NCI-H2196 treated with DMSO at 0.1 percent for 48 hours (cell line): ENCODE measurements around the gene ANK3.
"Not testable (repeated sequence)": the region's sequence is repeated elsewhere in the genome, so short reads cannot be mapped to it uniquely, and the experiment has no call there.

ENCODE experiments used
- DNase-seq: peaks from one replicate; lab custom pipeline; 2025; ENCODE audit not compliant: unreplicated experiment; lab: John Stamatoyannopoulos, UW

The ANK3 gene

DNA sequence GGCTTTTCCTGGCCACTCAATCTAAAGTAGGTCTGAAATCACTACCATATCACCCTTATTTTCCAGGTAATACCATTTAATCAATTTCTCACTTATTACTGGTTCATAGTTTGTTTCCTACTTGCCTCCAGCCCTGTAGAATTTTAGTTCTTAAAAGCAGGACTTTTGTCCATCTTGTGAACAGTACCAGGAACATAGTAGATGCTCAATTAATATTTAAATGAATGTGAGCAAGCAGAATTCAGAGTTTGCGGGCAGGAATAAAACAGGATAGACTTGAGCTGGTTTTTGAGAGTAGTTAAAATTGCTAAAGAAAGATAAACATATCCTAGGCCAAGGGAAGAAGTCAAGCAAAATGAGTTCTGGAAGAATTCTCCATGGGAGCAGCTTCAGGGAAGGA, 77.9 kb downstream of the ANK3 start:
- DNase-seq: no peak

DNA sequence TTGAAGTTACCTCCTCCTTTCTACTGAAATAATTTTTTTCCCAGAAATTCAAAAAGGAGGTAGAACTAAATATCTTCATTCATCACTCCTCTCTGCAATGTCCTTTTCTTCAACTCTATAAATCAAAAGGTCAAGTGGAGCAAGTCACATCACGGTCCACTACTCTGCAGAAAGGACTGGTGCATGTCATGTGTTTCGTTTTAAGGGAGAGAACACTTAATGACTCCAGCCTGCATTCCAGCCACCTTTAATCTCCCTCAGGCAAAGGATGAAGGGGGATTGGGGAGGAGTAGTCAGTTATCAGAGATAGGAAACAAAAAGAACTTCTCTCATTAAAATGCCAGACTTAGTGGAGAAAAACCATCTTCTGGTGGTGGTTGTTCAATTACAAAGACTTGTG, 78.9 kb downstream of the ANK3 start:
- no peak for DNase-seq

DNA sequence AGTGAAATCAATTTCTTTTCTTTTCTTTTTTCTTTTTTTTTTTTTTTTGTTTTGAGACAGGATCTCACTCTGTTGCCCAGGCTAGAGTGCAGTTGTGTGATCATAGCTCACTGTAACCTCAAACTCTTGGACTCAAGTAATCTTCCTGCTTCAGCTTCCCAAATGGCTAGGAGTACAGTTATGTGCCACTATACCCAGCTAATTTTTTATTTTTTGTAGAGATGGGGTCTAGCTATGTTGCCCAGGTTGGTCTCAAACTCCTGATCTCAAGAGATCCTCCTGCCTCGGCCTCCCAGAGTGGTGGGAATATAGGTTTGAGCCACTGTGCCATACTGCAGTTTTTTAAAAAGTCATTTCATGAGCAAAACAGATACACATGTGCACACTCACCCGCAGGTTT, 79.8 kb downstream of the ANK3 start:
- no peak for DNase-seq

DNA sequence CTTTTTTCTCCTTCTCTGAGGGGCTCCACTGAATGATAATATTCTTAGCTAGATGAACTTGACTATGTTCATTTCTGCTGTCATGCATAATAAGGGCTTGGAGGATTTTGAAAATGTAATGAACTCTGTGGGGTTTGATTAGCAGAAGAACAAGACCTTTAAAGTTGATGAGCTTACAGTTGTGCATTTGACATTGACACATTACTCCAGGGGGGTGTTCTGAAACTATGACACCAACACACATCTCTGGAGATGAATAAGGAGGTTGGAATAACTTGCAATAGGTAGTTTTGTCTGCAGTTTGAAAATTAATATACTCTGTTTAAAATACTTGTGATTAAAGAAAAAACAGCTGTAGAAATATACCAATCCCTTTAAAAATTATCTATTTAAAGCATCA, 80.3 kb downstream of the ANK3 start:
- DNase-seq: no peak

DNA sequence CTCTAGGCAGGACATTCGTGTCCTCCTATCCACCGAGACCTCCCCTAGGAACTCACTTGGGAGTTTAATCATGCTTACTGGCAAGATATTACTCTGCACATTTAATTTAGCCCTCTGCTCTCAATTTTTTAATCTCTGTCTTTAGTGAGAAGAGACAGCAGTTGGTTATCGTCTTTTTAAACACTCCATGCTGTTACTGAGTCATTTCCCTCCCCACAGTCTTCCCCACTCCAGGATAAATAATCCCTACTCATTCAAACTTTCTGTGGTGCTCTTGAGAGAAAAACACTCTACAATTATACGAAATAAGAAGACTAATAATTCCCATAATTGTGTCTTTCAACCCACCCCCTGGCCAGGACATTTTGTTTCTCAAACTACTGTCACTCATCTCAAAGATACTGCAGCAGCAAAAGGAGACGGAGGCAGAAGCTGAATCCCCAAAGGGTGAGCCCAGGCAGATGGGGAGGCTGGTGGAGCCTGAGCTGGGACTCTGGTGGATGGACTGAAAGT, 84.2 kb downstream of the ANK3 start:
- no peak for DNase-seq

DNA sequence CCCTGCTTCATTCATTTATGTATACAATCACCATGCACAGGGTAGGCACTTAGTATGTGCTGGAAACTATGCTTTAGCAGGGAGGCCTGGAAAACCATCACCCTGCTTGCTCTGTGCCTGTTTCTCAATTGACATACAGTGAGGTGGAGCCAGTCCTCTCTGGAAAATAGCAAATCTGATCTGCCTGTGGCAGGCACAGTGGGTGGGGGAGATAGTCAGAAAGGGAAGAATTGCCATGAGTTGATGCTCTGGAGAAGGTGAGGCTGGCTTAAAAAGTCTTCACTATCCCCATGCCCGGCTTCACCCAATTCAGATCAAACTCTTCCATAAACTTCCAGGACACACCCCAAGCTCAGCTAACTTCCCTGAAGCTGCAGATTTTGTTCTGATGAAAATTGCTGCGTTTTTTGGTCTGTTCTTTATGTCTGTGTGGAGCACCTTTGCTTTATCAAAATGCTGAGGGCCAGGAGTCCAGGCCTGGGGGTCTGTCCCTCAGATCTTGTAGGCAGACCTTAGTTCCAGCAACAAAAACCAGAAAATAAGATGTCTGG, 84.8 kb downstream of the ANK3 start:
- DNase-seq: no peak

DNA sequence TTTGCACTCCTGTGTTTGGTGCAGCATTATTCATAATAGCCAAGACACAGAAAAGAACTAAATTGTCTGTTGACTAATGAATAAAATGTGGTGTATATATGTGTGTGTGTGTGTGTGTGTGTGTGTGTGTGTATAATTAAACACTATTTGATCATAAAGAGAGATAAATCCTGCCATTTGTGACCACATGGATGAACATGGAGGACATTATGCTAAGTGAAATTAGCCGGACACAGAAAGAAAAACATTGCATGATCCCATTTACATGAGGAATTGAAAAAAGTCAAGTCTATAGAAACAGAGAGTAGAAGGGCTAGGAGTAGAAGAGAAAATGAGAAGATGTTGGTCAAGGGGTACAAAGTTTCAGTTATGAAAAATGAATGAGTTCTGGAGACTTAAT, 85.9 kb downstream of the ANK3 start:
- DNase-seq: no peak

DNA sequence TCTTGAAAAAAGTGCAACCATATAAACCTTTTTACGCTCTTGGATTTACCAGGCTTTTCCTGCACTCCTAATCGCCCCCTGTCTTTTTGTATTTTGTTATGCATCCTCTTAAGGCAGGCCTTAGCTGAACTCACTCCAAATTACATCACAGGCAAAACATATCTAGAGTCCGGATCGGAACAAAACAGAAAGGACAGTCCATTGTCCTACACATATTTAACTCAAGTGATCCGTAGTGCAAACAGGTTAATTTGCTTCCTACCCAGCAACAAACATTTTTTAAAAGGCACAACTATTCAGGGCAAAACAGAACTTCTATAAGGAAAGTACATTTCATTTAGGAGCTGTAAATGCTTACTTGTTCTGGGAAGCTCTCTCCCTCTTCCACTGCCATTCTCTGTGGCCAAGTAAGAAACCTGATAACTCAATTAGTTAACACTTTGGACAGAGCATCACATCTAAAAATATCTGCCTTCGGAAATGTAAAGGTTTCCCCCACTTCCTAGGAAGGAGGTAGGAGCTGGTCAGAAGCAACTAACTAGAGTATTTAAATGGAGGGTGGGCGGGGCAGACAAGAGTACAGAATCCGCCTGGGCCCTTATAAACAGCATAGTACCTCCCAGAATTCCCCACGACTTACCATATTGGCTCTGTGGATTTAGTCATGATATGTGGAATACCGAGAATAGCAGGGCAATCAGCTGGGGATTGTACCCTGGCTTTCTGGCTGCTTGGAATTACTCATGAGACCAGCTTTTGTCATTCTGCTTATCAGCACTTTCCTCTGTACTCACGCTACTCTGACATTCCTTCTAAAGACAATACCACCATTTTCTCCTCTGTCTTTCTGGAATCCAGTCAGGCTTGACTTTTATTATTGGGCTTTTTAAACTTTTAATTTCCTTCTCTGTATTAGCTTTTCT, 89.5 kb downstream of the ANK3 start:
- no peak for DNase-seq

DNA sequence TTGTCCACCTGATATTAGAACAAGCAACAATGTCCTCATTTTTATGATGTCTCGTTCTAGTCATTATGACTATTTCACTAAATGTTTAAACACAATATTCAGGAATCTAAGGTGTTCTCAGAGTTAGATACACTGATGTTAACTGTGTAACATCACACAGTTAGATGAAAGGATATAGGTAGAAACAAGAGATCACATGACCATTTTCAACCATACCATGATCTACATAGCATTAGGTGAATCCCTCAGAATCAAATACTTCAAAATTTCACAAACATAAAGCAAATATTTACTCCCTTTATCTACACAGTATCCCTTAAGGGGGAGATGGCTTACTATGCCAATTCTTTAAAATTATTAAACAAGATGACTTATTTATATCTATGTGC, 90.3 kb downstream of the ANK3 start:
- no peak for DNase-seq

DNA sequence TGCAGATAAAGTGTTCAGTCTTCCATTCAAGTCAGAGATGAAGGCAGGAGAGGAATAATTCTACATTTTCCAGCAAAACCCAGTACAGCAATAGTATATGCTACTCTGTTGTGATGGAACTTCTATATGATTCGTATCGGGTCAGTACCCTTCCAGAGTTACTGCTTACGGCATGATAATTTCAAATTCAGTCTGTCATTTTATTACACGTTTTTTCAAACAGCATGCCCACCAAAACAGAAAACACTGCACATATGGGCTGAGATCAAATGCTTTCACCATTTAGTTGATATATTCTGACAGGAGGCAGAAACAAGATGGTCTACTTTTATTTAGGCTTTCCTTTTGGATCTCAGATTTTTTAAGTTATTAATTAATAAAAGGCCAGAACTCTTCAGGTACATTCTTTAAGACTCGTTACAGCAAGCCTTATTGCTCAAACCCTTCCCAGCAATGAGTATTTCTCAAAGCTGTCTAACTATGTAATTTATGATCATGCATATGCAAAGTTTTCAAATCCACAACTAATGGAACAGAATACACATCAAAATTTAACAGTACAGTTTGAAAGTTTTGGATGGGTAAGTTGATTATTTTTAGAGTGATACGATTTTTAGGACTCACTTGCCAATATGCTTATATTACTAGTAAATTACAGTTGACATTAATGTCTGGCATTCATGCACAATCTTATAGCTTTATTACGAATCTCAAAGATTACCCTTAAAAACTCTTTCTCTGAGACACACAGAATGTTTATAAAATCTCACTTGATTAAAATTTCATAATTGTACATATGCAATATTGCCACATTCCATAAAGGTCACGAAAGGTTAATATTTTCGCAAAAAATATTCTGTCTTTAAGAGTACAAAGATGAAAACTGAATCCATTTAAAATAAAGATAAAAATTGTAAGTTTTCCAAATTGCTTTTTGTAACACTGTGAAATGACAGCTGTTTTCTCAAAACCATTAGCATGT, 91.0 kb downstream of the ANK3 start:
- no peak for DNase-seq

DNA sequence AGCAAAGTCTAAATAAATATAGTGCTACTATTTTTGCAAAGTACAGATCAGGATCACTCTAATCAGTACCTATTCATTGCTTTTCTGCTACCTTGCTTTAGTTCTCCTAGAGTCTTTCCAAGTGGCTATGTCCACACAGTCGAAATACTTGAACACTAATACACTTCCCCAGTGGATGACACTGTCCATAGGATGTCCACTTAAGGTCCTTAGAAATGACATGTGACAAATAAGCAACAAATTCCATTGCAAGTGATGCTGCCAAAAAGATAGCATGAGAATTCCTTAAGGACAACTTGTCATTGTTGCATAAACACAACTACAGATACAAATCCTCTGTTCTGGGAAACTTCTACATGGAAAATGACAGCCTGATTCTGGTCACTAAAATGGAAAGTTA, 93.6 kb downstream of the ANK3 start:
- DNase-seq: no peak

DNA sequence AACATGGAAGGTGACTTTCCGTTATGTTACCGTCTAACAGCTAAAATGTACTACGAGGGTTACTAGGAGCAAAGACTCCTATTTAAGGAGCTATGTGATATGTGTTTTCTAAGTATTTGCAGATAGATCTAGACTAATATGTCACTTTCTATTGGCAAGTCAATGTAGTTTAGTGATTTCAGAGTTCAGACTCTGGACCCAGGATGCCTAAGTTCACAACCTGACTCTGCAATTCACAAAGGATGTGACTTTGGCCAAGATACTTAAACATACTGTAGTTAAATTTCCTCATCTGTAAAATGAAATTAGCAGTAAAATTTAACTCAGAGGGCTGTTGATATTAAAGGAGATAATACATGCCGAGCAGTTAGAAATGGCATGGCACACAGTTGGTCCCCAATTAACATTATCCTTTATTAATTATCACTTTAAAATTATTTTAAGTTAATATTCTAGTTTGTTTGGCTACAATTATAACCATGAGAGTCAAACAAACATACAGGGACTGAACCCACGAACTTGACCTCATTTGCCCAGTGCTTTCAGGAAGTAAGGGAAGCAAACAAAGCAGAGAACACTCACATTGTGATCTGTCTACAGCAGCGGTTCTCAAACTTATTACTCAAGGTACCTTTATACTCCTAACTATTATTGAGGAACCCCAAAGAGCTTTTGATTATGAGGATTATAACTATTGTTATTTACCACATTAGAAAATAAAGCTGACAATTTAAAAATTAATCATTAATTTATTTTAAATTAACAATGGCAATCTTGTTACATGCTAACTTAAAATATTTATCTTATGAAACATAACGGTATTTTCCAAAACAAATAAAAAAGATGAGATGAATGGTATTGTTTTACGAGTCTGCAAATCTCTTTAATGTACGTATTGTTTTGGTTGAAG, 94.4 kb downstream of the ANK3 start:
- DNase-seq: no peak

DNA sequence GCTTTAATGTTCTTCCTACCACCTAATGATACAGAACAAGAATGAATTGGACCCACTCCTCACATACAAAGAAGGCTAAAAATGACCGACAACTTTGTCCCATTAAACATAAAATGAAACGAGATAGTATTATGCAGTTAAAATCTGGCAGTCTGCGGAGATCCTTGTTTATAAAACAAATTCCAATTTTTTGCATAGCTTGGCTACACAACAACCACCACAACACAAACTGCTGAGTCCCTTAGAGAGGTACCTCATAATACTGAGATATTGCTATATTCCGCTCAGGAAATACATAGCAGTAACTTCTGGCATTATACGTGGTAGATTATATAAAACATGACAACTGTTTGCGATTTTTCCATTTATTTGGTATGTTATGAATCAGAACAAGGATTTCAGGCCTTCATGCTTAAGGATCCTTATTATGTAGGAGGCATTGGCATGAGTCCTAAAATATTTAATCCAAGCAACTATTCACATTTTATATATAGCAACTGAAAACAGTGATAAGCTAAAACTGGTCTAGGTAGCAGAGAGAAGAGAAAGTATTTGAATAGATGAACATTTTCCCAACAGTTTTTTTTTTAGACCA, 96.0 kb downstream of the ANK3 start:
- no peak for DNase-seq

DNA sequence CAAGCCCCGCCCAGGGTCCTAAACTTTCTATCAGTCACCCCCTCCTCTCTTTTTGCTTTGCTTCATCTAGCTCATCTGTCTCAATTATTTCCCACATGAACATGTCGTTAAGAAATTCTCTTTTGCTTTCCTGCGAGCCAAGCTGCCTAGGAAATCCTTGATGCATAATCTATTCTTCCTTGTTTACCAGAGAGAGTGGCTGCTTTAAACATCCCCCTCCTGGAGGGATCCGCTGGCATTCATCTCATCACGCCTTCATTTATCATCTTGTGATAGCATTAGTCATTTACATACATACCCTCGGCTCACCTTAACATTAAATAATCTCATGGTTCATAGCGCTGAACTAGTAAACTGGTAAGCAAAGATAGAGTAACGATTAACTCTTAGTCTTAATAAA, 96.7 kb downstream of the ANK3 start:
- DNase-seq: no peak

DNA sequence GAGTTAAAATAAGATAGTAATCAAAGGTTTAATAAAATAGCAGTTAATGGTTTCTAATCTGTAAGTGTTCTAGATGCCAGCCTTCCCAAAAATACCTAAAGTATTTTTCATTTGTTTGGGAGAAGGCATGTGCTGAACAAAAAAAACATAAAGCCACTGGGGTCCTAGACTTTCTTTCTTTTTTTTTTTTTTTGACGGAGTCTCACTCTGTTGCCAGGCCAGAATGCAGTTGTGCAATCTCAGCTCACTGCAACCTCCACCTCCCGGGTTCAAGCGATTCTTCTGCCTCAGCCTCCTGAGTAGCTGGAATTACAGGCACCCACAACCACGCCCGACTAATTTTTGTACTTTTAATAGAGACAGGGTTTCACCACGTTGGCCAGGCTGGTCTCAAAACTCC, 97.1 kb downstream of the ANK3 start:
- not testable (repeated sequence) for DNase-seq

DNA sequence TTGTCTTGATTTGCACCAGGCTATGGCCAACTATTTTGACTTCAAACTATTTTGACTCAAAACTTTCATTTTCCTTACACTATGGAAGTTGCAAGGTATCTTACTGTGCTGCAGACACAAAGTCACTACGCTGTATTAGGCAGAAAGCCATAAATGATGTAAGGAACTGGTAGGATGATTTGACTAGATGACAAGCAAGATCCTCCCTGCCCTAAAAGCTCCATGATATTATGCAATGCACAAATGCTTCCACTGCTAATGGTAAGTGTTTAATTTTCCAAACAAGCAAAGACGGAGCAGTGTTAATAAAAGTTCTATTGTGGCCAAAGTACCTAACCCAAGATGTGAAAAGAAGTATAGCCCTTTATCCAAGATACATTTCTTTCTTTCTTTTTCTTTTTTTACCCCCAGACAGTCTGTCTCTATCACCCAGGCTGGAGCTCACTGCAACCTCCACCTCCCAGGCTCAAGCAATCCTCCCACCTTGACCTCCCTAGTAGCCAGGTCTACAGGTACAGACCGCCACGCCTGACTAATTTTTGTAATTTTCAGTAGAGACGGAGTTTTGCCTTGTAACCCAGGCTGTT, 98.2 kb downstream of the ANK3 start:
- DNase-seq: no peak

DNA sequence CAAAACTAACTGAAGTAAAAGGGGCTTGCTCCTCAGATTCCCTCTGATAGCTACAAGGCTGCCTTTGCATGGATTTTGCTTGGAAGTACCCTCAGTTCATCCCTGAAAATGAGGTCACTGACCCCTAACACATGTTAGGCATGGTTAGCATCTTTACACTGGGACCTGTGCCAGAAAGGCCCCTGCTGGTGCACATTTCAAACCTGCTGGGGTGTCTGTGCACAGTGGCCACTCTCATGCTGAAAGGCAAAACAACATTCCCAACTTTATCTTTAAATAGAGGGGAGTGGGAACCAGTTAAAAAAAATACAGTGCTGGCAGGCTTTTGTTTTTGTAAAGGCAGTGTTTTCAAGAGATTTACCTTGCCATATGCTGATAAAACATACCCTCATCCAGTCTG, 99.1 kb downstream of the ANK3 start:
- no peak for DNase-seq

DNA sequence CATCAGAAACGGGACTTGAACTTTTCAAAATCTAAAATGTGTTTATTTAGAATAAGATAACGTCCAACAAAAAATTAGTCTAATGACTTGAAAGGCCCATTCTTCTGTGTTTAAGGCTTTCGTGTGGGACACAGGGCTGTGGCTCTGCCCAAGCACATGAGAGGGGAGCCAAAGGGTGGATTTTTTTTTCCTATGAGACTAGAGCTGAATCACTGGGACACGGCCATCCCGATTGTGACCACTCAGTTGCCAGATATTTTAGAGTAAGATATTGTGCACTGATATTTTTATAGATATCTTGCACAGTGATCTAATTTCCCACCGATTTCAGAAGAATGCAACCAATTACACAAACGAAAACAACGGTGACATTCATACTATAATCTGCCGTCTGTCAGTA, 99.9 kb downstream of the ANK3 start:
- DNase-seq: no peak

DNA sequence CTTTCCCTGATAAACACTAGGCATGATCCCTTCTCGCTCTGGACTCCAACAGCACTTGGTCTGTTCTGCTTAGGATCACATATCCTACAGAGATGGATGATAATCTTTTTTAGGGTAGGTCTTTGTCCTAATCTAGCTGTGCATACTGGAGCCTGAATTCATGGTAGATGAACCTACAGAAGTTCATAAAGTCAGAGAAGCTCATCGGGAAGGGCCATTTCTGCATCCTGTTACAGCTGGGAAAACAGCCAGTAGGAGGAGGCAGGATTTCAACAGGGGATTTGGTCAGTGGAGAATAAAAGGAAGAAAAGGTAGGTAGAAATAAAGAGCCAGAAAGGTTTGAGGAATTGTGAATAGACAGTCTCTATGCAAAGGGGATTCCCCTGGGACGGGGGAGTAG, 101.4 kb downstream of the ANK3 start:
- DNase-seq: no peak

DNA sequence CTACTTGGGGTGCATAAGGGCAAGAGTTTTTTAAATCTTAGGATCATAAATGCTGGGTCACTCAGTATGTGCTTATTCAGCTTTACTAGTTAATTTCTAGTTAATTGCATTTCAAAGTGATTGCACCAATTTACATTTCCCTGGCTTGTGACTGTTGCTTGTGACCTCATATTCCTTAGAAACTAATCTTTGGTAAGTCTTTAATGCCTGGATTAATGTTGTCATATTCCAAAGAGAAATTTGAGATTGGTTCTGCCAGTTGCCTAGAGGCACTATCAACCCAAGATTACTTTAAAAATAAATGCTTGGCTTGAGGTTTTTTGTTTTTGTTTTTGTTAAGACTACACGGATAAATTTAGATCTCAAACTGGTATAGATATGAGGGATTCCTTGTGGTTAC, 103.1 kb downstream of the ANK3 start:
- DNase-seq: no peak
